Right atrium auricular region (tissue), 2 donors: ENCODE measurements around the gene EIF5. TPM values are rescaled to one million over a fixed set of nuclear protein-coding genes. Genes with fewer than 3 reads are reported as not detected.

Source experiments
- DNase-seq: peaks from one replicate; pipeline ENCODE4 v3.0.0-alpha.2; 2019; ENCODE audit warnings: low spot score
- H3K27ac ChIP-seq, 2 donors: fragments of 200-600 bp; sonication (generic); 1 replicate in 1 of 2; 2 replicates in 1 of 2; pipeline ENCODE4 v1.5.1; 2016 to 2019
- H3K27me3 ChIP-seq, 2 donors: fragments of 200-600 bp; sonication (generic); one replicate each; pipeline versions ENCODE4 v1.5.1 to v1.6.0; 2017 to 2019
- H3K36me3 ChIP-seq: fragments of 200-600 bp; sonication (generic); one replicate; pipeline ENCODE4 v1.5.1; 2016
- H3K4me1 ChIP-seq, 2 donors: fragments of 200-600 bp; sonication (generic); one replicate each; pipeline versions ENCODE4 v1.5.1 to v1.6.0; 2017 to 2019
- H3K4me3 ChIP-seq, 2 donors: fragments of 200-600 bp; sonication (generic); 1 replicate in 1 of 2; 2 replicates in 1 of 2; pipeline ENCODE4 v1.5.1; 2017 to 2019; ENCODE audit warnings: mild to moderate bottlenecking in 1 of 2, moderate library complexity in 1 of 2
- H3K9me3 ChIP-seq, 2 donors: fragments of 200-600 bp; sonication (generic); one replicate each; pipeline ENCODE4 v1.5.1; 2019
- total RNA-seq, 2 donors: library from RNA; depleted of rRNA; stranded (reverse); fragments of >200 nt; gene quantifications; one replicate each; pipeline ENCODE4 v1.1.0, GENCODE V29; 2016
- TF ChIP-seq, protein P1 (sequence below), 2 donors: fragments of 200-600 bp; sonication (generic); IDR thresholded peaks; one replicate each; pipeline ENCODE4 v1.5.1; 2019; ENCODE audit warnings: antibody characterized with exemption in 2 of 2

Gene EIF5
- total RNA-seq, 2 donors from 2014 or later = 175 to 205 TPM

GRCh38 chr14:103293465-103293864, 40.6 kb upstream of the EIF5 start:
- Histone ChIP-seq H3K36me3 (no peaks in the 10 kb centered on the region), H3K4me3 (no peak overlapping the region), H3K27me3 (no peaks in the 10 kb centered on the region), H3K9me3 (no peaks in the 10 kb centered on the region), H3K27ac (no peak overlapping the region), H3K4me1 (no peaks in the 10 kb centered on the region)
- DNase-seq = no peak
- TF ChIP-seq, protein P1, sequence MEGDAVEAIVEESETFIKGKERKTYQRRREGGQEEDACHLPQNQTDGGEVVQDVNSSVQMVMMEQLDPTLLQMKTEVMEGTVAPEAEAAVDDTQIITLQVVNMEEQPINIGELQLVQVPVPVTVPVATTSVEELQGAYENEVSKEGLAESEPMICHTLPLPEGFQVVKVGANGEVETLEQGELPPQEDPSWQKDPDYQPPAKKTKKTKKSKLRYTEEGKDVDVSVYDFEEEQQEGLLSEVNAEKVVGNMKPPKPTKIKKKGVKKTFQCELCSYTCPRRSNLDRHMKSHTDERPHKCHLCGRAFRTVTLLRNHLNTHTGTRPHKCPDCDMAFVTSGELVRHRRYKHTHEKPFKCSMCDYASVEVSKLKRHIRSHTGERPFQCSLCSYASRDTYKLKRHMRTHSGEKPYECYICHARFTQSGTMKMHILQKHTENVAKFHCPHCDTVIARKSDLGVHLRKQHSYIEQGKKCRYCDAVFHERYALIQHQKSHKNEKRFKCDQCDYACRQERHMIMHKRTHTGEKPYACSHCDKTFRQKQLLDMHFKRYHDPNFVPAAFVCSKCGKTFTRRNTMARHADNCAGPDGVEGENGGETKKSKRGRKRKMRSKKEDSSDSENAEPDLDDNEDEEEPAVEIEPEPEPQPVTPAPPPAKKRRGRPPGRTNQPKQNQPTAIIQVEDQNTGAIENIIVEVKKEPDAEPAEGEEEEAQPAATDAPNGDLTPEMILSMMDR (IDR thresholded peaks at IDR 0.05) = no peak

GRCh38 chr14:103294091-103294490, 39.9 kb upstream of the EIF5 start:
- H3K27me3 ChIP-seq = no peaks in the 10 kb centered on the region
- TF ChIP-seq, protein P1 (IDR thresholded peaks at IDR 0.05) = no peak
- no peaks in the 10 kb centered on the region for H3K9me3 ChIP-seq

DNA sequence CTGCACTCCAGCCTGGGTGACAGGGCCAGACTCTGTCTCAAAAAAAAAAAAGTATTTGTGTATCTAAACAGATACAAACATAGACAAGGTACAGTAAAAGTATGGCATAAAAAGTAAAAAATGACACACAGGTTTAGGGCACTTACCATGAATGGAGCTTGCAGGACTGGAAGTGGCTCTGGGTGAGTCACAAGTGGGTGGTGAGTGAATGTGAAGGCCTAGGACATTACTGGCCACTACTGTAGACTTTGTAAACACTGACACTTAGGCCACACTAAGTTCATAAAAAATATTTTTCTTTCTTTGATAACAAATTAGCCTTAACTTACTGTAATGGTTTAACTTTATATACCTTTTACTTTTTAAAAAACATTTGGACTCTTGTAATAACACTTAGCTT, 38.0 kb upstream of the EIF5 start:
- H3K4me1 ChIP-seq = no peaks in the 10 kb centered on the region
- no peaks in the 10 kb centered on the region for H3K36me3 ChIP-seq
- H3K4me3 ChIP-seq = no peak overlapping the region
- DNase-seq = no peak
- no peak overlapping the region for H3K27ac ChIP-seq
- TF ChIP-seq, protein P1 (IDR thresholded peaks at IDR 0.05) = no peak
- no peaks in the 10 kb centered on the region for H3K9me3 ChIP-seq
- no peaks in the 10 kb centered on the region for H3K27me3 ChIP-seq

More at GRCh38 chr14:103294091-103294490, 39.9 kb upstream of the EIF5 start:
- H3K4me1 ChIP-seq = no peaks in the 10 kb centered on the region
- no peak overlapping the region for H3K27ac ChIP-seq
- DNase-seq = no peak
- no peak overlapping the region for H3K4me3 ChIP-seq
- H3K36me3 ChIP-seq = no peaks in the 10 kb centered on the region

DNA sequence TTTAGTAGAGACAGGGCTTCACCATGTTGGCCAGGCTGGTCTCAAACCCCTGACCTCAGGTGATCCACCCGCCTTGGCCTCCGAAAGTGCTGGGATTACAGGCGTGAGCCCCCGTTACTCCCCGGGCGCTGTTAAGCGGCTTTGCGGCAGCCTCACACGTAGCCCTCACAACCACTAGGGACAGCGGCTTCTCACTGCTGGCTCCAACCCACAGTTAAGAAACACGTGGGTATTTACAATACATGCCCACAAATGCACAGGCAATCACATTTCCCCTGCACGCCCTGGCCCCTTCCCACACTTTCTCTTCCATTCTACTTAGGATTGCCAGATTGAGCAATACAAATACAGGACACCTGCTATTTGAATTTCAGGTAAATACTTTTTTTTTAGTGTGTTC, 37.0 kb upstream of the EIF5 start:
- TF ChIP-seq, protein P1 (IDR thresholded peaks at IDR 0.05) = no peak
- H3K36me3 ChIP-seq = no peaks in the 10 kb centered on the region
- H3K27me3 ChIP-seq = no peaks in the 10 kb centered on the region
- H3K27ac ChIP-seq = no peak overlapping the region
- no peak overlapping the region for H3K4me3 ChIP-seq
- no peak for DNase-seq
- H3K9me3 ChIP-seq = no peaks in the 10 kb centered on the region
- no peaks in the 10 kb centered on the region for H3K4me1 ChIP-seq

- TF ChIP-seq, protein P1 (IDR thresholded peaks at IDR 0.05) = no peak
- H3K27me3 ChIP-seq = no peaks in the 10 kb centered on the region
Observed at GRCh38 chr14:103298620-103299019, 35.4 kb upstream of the EIF5 start.

More at GRCh38 chr14:103298620-103299019, 35.4 kb upstream of the EIF5 start:
- DNase-seq = no peak
- Histone ChIP-seq H3K4me3 (no peak overlapping the region), H3K36me3 (no peaks in the 10 kb centered on the region), H3K9me3 (no peaks in the 10 kb centered on the region), H3K4me1 (no peaks in the 10 kb centered on the region), H3K27ac (no peak overlapping the region)
